Hematopoietic multipotent progenitor cell treated with erythropoietin and hydrocortisone succinate and interleukin-3 and kit ligand, for 15 days (in vitro differentiated cells): Measurements from ENCODE around the gene SLITRK5.

ENCODE experiments used
- DNase-seq: peaks from one replicate; pipeline ENCODE4 v3.0.0-alpha.2; 2015; ENCODE audit warnings: low spot score

SLITRK5 gene

DNA sequence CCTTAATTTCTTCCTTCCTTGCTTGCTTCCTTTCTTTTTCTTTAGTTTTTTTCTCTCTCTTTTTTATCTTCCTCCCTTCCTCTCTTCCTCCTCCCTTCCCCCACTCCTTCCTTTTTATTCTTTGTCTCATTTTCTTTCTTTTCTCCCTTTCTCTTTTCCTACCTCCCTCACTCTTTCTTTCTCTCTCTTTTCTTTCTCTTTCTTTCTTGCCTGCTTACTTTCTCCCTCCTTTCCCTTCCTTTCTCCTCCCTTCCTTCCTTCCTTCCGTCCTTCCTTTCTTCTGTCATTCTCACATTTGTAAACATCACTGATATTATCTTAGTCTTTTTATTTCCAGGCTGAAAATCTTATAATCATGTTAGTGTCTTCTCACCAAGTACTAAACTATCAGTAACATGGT, 38.8 kb downstream of the SLITRK5 start:
- DNase-seq, result no peak

DNA sequence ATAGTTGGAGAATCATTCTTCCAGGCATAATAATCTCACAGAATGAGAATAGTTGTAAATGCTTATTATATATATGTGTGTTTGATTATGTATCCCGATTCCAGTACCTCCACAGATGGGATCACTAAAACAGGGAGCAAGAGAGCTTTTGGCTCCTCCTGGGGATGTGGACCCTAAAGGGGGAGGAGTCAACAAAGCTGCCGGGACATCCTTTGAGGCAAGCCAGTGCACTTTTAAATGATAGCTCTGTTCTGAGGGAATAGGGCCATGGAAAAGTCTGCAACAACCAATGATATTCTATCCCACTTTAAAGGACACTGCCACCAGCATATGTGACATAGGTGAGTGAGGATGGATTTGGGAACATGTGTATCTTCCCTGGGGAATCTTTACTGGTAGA, 40.8 kb downstream of the SLITRK5 start:
- no peak for DNase-seq
